GM12878 (cell line): ENCODE data around the gene TUBB. TPM values are rescaled to one million over a fixed set of nuclear protein-coding genes. Genes with fewer than 3 reads are reported as not detected.

Experiments
- BCLAF1 ChIP-seq: fragments of 450-650 bp; IDR thresholded peaks from 2 replicates; pipeline ENCODE4 v1.6.1; 2017; ENCODE audit warnings: antibody characterized with exemption, mild to moderate bottlenecking, moderate library complexity
- BMI1 ChIP-seq: fragments of 450-650 bp; IDR thresholded peaks from 2 replicates; pipeline ENCODE4 v1.6.1; 2016; ENCODE audit warnings: mild to moderate bottlenecking, moderate library complexity, borderline replicate concordance
- EGR1 ChIP-seq, 2 experiments: IDR thresholded peaks; 1 replicate in 1 of 2; 2 replicates in 1 of 2; pipeline ENCODE4 v1.6.1; 2011 to 2012; ENCODE audit warnings: low read depth in 2 of 2, low read length in 2 of 2, borderline replicate concordance in 1 of 2, mild to moderate bottlenecking in 1 of 2, moderate library complexity in 1 of 2
- FOXK2 ChIP-seq: fragments of 450-650 bp; IDR thresholded peaks from 2 replicates; pipeline ENCODE4 v1.6.1; 2017; ENCODE audit warnings: mild to moderate bottlenecking, moderate library complexity
- GATAD2B ChIP-seq: fragments of 450-650 bp; conservative IDR thresholded peaks from 2 replicates; pipeline ENCODE4 v1.6.1; 2017; ENCODE audit warnings: low read depth, mild to moderate bottlenecking, moderate library complexity
- HDAC6 ChIP-seq: fragments of 200-600 bp; sonication (generic); IDR thresholded peaks from one replicate; pipeline ENCODE4 v1.8.0; 2017; ENCODE audit warnings: antibody characterized with exemption; ENCODE audit not compliant: unreplicated experiment
- LARP7 ChIP-seq: fragments of 450-650 bp; IDR thresholded peaks from 2 replicates; pipeline ENCODE4 v1.6.1; 2017; ENCODE audit warnings: mild to moderate bottlenecking
- PML ChIP-seq: IDR thresholded peaks from 2 replicates; pipeline ENCODE4 v1.6.1; 2012; ENCODE audit warnings: low read length, inconsistent platforms
- POU2F2 ChIP-seq: IDR thresholded peaks from 3 replicates; pipeline ENCODE4 v1.6.1; 2011; ENCODE audit warnings: low read depth, mild to moderate bottlenecking, low read length, borderline replicate concordance
- RB1 ChIP-seq: fragments of 450-650 bp; formaldehyde crosslinking; IDR thresholded peaks from 2 replicates; pipeline ENCODE4 v1.6.1; 2017; ENCODE audit warnings: mild to moderate bottlenecking, borderline replicate concordance
- WRNIP1 ChIP-seq: IDR thresholded peaks from 2 replicates; pipeline ENCODE4 v1.6.1; 2011; ENCODE audit warnings: low read depth, low read length, improper control_type of control experiment, borderline replicate concordance
- ZBED1 ChIP-seq: IDR thresholded peaks from 2 replicates; pipeline ENCODE4 v1.6.1; 2016; ENCODE audit warnings: borderline replicate concordance
- ZNF217 ChIP-seq: fragments of 450-650 bp; IDR thresholded peaks from 2 replicates; pipeline ENCODE4 v1.6.1; 2017; ENCODE audit warnings: antibody characterized with exemption, mild to moderate bottlenecking
- ZNF592 ChIP-seq: fragments of 450-650 bp; IDR thresholded peaks from 2 replicates; pipeline ENCODE4 v1.6.1; 2017; ENCODE audit warnings: mild to moderate bottlenecking, moderate library complexity
- ZZZ3 ChIP-seq: IDR thresholded peaks from 2 replicates; pipeline ENCODE4 v1.6.1; 2011; ENCODE audit warnings: low read depth; ENCODE audit not compliant: control insufficient read depth, insufficient read length
- polyA plus RNA-seq, 11 experiments: library from polyadenylated mRNA; depleted of rRNA in 4 of 11; unstranded in 6 of 11; stranded (reverse) in 5 of 11; fragments of >200 nt; fragmentation: Nextera tagmentation in 4 of 11; fragmentation: Illumina TruSeq in 1 of 11; extraction: Ambion mirVana in 4 of 11; extraction: Trizol in 1 of 11; gene quantifications; 1 replicate in 1 of 11; 2 replicates in 10 of 11; pipeline versions ENCODE4 v1.2.1 to v1.2.3, GENCODE V29; 2011 to 2016; ENCODE audit warnings: inconsistent platforms in 2 of 11, missing spikeins in 2 of 11, low read depth in 1 of 11
- total RNA-seq, 4 experiments: library from RNA; depleted of rRNA in 3 of 4; stranded (reverse); fragments of >200 nt in 3 of 4; fragmentation: Illumina TruSeq in 1 of 4; extraction: Trizol in 1 of 4; gene quantifications; 2 replicates each; pipeline versions ENCODE4 v1.2.1 to v1.2.3, GENCODE V29; 2013 to 2021
- TF ChIP-seq, protein P1 (sequence below): IDR thresholded peaks from 2 replicates; pipeline ENCODE4 v1.6.1; 2011; ENCODE audit warnings: mild to moderate bottlenecking, low read depth, low read length, moderate library complexity; ENCODE audit not compliant: insufficient replicate concordance
- TF ChIP-seq, protein P2 (sequence below): fragments of 450-650 bp; formaldehyde crosslinking; IDR thresholded peaks from 2 replicates; pipeline ENCODE4 v1.4.0; 2020; ENCODE audit warnings: mild to moderate bottlenecking, moderate library complexity

TUBB gene
- total and polyA plus RNA-seq, 10 of the 15 experiments (the other 5 are each of a cell fraction or from before 2014, with no cell fraction given), result 1,039 to 3,052 (median 1,656) TPM

DNA sequence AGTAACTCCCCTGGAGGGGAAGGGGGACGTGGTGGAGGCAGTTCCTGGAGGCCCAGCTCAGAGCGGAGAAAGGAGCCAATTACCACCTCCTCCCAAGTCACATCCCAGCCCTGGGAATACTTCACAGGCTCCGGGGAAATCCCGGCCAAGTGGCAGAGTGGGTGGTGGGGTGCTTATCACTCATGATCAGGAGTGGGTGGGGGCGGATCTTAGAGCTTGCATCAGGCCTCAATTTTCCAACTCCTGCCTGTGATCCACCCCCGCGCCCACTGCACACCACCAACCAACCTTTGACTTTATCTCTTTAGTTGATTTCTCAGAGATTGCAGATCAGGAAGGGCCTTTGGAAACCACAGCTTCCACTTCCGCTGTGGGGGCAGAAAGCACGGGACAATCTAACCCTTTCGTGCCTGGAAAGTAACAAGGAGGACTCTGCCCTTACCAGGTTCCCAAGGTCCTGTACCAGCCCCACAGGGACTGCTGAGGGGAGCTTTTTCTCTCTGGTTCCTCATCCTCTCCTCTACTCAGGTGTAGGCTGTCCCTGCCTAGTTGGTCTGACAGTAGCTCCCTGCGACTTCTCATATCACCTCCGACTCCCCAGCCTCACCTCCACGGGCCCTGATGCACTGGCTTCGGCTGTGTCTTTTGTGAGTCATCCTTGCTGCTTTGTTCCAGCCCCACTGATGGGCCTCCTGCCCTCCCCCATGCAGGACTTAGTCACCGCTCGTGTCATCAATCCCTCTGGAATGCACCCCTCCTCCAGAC is 49.1 kb downstream of the TUBB start (continued):
- no peak for TF ChIP-seq BCLAF1
- peak in 1 of 2 experiments; percentile 52; a peak in 1 of 3 replicates for TF ChIP-seq EGR1 (IDR thresholded peaks at IDR 0.05; ENCODE audit: borderline replicate concordance in 1 of 2, low read depth in 2 of 2, low read length in 2 of 2)
- TF ChIP-seq LARP7, result 0 out of 2 replicates have a peak, but pooled peaks have one; percentile 24
- TF ChIP-seq, protein P1, sequence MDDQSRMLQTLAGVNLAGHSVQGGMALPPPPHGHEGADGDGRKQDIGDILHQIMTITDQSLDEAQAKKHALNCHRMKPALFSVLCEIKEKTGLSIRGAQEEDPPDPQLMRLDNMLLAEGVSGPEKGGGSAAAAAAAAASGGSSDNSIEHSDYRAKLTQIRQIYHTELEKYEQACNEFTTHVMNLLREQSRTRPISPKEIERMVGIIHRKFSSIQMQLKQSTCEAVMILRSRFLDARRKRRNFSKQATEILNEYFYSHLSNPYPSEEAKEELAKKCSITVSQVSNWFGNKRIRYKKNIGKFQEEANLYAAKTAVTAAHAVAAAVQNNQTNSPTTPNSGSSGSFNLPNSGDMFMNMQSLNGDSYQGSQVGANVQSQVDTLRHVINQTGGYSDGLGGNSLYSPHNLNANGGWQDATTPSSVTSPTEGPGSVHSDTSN, result no peak
- TF ChIP-seq ZNF592, result peak; percentile 71; the same call in 1 of the 2 replicates
- TF ChIP-seq PML, result no peak
- no peak for TF ChIP-seq POU2F2
- TF ChIP-seq ZNF217, result peak; percentile 69; the same call in 1 of the 2 replicates
- TF ChIP-seq, protein P2, sequence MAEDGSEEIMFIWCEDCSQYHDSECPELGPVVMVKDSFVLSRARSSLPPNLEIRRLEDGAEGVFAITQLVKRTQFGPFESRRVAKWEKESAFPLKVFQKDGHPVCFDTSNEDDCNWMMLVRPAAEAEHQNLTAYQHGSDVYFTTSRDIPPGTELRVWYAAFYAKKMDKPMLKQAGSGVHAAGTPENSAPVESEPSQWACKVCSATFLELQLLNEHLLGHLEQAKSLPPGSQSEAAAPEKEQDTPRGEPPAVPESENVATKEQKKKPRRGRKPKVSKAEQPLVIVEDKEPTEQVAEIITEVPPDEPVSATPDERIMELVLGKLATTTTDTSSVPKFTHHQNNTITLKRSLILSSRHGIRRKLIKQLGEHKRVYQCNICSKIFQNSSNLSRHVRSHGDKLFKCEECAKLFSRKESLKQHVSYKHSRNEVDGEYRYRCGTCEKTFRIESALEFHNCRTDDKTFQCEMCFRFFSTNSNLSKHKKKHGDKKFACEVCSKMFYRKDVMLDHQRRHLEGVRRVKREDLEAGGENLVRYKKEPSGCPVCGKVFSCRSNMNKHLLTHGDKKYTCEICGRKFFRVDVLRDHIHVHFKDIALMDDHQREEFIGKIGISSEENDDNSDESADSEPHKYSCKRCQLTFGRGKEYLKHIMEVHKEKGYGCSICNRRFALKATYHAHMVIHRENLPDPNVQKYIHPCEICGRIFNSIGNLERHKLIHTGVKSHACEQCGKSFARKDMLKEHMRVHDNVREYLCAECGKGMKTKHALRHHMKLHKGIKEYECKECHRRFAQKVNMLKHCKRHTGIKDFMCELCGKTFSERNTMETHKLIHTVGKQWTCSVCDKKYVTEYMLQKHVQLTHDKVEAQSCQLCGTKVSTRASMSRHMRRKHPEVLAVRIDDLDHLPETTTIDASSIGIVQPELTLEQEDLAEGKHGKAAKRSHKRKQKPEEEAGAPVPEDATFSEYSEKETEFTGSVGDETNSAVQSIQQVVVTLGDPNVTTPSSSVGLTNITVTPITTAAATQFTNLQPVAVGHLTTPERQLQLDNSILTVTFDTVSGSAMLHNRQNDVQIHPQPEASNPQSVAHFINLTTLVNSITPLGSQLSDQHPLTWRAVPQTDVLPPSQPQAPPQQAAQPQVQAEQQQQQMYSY (CRISPR knock-in tag), result no peak
- no peak for TF ChIP-seq ZZZ3
- TF ChIP-seq RB1, result no peak
- TF ChIP-seq WRNIP1, result no peak
- no peak for TF ChIP-seq BMI1
- no peak for TF ChIP-seq ZBED1
- no peak for TF ChIP-seq HDAC6
- no peak for TF ChIP-seq FOXK2
- TF ChIP-seq GATAD2B, result peak; percentile 80
